Measurements from ENCODE around the gene DYRK1A.

DYRK1A gene

DNA sequence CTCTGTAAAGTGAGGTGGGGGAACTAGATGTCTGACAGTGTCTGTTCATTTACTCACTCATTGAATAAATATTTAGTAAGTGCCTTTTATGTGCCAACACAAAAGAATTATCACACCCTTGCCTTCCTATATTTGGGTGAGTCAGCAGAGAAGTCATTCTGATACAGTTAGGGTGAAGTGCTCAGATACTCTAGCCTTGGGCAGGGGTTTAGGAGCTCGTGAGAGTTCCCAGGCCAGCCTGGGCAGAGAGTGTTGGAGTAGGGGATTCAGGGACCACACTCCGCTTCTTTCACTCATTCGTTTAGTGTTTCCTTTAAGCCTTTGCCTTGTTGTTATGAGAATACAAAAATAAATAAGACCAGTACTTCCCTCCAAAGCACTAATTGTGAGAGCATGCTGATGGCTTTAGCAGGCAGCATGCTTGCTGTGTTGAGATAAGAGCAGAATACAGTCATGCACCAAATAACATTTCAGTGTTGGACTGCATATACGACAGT, 83.9 kb downstream of the DYRK1A start:
- DNase-seq (ENCODE audit: low read depth): no peak

DNA sequence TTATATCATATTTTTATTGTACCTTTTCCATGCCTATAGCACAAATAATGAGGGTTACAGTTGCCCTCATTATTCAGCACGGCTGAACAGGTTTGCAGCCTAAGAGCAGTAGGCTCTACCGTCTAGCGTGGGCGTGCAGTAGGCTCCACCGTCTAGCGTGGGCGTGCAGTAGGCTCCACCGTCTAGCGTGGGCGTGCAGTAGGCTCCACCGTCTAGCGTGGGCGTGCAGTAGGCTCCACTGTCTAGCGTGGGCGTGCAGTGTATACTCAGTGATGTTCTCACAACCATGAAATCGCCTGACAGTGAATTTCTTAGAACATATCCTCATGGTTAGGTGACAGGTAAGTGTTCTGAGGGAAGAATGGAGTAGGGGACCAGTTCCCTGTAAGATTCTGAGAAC, 84.9 kb downstream of the DYRK1A start:
- no peak for DNase-seq (ENCODE audit: low read depth)

DNA sequence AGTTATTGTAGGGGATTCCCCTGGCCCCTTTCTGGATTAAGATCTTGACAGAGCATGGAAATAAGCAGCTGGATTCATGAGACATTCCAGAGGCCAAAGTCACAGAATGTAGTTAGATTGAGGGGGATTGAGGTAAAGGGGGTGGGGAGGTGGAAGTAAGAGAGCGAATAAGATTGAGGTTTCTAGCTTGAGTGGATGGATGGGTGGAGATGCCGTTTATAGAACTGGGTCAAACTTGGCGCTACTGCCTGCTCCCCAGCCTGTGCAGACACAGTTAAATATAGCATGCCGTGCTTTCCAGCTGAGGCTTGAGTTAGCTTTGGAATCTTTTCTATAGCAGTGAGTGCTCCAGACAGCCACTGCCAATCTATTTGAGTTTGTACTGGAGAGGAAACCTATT, 85.7 kb downstream of the DYRK1A start:
- no peak for DNase-seq (ENCODE audit: low read depth)

DNA sequence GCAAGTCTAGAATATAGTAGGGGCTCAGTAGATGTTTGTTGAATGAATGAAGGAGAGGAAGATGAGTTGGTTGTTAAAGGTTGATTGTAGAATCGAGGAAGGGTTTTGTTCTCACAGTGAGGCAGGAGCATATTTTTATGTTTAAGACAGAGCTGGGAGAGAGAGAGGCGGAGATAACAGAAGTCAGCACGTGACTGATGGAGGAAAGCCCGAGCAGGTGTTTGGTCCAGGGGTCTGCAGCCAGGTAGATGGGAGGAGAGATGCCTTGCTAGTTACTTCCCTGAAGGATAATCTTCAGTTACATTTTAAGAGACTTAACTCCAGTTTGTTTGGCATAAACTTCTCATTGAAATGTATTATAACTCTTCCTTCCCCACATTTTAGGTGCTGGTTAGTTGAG, 86.8 kb downstream of the DYRK1A start:
- DNase-seq (ENCODE audit: low read depth): no peak

DNA sequence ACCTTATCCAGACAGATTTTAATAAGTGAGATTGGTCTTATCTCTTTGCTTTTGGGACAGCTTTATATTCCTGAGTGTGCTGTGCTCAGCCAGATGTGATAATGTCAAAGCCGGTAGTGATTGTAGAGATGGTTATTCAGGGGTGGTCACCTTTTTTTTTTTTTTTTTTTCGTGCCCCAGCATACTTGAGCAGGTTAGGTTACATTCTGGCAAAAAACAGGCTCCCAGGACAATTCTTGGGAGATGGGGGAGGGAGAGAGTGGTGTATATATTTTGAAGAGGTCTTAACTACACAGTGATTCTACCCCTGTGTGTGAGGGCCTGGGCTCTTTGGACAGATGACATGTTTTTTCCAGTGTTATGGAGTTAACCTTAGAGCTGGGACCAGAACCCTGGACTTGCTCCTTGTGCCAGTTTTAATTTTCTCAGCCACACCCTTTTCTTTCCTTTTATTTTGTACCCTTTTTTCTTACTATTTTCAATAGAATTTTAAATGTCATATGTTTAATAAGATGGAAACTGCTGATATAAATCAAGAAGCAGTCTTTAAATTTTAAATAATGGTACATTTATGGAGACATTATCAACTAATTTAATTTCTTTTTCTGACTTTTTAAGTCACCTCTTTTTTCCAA, 88.4 kb downstream of the DYRK1A start:
- DNase-seq (ENCODE audit: low read depth): no peak

DNA sequence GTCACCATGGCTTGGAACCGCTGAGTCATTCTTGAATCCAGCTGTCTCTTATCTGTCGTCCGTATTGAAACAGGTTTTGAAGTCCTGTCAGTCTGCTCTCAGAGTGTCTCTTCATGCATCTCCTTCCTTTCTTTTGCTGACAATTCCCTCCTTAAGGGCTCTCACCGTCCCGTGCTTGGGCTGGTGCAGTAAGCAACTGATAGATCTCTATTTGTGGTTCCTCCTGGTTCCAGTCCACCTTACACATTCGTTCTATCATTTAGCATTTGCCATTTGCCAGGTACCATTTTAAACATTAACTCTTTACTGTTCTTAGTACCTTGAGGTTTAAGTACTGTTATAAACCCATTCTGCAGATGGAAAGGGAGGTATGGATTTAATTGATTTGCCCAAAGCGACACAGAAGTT, 88.9 kb downstream of the DYRK1A start:
- DNase-seq (ENCODE audit: low read depth): no peak

DNA sequence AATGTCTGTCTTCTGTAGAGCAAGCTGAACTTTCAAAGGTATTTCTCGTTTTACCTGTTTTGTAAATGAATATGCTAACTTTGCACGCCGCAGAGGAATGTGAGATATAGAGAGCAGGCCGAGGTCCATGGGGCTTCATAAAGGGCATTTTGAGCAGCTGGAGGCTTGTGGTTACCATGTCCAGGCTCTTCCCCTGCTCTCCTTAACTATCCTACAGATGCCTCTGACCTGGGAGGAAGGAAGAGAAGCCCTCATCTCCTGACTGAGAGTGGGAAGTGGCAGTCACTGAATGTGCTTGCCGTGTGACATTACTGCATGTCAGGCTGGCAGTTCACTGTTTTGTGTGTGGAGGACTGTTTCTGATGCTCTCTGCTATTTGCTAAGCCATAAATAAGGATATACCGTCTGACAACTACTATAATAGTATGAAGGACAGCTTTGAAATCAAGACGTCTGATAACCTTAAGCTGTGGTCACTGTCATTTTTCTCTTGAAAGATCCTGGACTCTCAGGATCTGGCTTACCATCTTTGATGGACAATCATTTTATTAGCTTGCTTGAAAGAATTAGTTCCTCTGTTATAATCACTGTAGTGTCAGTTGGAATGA, 92.2 kb downstream of the DYRK1A start:
- no peak for DNase-seq (ENCODE audit: low read depth)

DNA sequence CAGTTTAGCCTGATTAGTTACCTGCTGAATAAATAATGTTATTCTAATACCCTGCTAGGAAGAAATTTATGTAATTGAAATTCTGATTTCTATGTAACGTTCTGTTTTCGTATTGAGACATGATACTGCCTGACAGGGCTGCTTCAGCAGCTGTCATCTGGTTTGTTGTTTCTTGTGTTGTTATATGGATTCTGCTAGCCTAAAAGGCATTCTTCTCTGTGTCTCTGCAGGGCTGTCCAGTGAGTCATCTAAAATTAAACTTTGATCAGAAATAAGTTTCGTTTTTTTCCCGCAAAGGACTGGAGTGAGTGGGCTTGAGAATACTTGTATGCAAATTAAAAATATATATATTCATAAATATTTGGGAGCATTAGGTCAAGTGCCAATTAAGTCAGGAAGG, 93.0 kb downstream of the DYRK1A start:
- DNase-seq (ENCODE audit: low read depth): no peak

DNA sequence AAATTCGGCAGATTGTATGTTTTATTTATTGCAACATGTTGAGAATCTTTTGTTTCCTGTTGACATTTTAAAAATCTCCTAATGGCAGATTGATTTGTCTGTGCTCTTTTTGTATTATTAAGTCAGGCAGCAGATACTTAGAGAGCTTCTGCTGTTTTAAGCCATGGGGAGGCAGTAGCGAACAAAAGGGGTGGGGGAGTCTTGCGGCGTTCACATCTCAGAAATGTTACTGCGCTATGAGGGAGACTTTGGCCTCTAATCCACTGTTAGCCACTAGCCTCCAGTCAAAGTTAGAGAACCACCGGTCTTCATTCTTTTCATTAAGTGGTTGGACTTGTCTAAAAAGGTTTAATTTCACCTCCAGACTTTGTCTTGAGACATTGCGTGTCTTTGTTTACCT, 93.6 kb downstream of the DYRK1A start:
- no peak for DNase-seq (ENCODE audit: low read depth)

DNA sequence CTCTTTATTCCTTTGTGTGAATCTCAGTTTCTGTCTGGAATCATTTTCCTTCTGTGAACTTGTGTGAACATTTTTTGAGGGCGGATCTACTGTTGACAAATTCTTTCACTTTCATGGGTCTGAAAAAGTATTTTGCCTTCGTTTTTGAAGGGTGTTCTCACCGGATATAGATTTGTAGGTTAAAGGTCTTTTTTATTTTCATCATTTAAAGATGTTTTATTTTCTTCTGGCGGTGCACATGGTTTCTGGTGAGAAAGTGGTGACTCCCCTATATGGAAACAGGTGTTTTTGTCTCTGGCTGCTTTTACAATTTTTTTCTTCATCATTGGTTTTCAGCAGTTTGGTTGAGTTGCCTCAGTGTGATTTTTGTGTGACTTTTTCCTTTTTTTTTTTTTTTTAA, 94.9 kb downstream of the DYRK1A start:
- no peak for DNase-seq (ENCODE audit: low read depth)

DNA sequence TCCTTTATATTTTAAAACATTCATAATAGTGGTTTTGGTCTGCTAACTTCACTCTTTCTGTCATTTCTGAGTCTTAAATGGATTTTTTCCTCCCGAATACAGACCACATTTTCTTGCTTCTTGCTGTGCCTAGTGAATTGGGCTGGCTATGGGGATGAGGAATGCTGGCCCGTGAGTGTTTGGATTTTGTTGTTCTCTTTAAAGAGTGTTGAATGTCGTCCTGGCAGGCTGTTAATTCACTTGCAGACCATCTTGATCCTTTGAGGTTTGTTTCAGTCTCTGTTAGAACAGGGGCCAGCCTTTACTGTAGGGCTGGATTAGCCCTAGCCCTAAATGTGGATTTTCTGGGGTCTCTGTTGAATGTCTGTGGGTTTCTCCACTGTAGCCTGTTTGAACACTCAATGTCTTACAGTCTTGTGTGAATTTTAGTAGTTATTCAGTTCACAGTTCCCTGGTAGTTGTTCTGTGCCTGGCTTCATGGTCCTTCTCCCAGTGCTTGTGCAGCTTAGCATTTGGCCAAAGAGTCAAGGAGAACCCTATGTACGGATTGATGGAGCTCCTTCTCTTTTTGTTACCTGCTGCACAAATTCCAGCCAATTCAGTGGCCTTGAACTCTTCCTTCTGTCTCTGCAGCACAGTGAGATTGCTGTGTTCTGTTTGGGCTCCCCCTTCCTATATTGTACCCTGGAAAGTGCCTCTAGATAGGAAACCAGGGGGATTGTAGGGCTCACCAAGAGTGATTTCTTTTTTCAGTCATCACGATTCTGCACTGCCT, 95.7 kb downstream of the DYRK1A start:
- DNase-seq (ENCODE audit: low read depth): no peak

DNA sequence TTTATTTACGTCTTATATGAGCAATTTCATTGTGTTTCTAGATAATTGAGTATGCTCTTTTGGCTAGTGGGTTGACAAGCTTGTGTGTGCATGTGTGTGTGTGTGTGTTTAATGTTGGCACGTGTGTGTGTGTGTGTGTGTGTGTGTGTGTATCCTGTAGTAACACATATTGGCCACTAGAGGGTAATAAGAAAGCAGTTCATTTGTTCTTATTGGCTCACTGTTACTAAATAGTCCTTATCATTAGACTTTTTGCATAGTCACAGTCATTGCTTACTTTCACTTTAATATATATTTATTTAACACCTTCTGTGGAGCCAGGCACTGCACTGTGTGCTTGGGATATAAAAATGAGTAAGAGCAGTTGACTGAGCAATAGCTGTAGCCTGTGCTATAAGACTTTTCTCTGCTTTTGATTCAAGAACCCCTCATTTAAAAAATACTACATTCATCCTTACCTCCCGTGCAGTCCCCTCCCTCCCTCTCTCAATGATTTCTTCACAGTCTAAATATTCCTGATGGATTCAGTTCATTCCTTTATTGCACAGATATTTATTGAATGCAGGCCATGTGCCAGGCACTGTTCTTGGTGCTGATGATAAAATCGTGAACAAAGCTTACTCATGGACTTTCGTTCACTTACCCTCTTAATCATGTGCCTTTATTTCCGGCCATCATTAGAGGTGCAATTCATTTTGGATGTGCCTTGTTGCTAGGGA, 96.7 kb downstream of the DYRK1A start:
- DNase-seq (ENCODE audit: low read depth): no peak

DNA sequence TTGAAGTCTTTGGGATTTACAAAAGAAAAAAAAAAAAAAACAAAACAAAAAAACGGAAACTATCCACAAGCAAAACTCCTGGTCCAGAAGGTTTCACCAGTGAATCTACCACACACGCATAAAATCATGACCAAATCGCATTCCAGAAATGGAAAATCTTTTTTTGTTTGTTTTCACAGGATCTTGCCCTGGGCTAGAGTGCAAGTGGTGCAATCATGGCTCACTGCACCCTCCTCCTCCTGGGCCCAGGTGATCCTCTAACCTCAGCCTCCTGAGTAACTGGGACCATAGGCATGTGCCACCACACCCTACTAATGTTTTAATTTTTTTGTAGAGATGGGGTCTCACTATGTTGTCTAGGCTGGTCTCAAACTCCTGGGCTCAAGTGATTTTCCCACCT, 100.5 kb downstream of the DYRK1A start:
- DNase-seq (ENCODE audit: low read depth): no peak

DNA sequence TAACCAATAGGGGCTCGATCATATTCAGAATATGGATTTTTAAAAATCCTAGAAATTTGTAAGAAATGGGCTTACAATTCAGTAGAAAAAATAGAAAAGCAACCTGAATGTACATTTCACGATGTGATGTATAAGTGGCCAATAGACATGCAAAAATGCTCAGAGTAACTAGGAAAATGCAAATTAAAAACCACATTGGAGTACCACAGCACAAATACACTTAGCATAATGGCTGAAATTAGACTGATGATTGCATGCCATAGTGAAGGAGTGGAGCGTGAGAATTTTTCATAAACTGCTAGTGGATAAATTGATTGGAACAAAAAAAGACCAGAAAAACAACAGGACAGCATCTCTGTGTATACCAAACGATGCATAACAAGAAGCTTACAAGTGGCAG, 102.3 kb downstream of the DYRK1A start:
- no peak for DNase-seq (ENCODE audit: low read depth)

DNA sequence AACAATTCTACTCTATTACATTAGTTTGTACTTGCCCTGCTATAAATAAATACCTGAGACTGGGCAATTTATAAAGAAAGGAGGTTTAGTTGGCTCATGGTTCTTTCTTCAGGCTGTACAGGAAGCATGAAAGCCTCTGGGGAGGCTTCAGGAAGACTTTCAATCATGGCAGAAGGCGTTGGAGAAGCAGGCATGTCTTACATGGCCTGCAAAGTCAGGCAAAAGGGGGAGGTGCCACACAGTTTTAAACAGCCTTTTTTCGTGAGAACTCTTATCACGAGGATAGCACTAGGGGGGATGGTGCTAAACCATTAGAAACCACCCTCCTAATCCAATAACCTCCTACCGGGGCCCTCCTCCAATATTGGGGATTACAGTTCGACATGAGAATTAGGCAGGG, 102.9 kb downstream of the DYRK1A start:
- no peak for DNase-seq (ENCODE audit: low read depth)

DNA sequence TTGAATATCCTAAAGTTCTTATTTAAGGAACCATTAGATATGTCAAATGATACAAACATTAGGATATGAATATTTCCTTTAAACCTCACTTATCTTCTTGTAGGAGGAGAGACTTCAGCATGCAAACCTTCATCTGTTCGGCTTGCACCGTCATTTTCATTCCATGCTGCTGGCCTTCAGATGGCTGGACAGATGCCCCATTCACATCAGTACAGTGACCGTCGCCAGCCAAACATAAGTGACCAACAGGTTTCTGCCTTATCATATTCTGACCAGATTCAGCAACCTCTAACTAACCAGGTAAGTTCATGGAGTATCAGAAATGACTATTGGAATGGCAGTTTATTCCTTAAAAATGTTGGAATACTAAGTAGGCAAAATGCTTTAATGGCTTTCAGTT, 106.0 kb downstream of the DYRK1A start:
- no peak for DNase-seq (ENCODE audit: low read depth)

DNA sequence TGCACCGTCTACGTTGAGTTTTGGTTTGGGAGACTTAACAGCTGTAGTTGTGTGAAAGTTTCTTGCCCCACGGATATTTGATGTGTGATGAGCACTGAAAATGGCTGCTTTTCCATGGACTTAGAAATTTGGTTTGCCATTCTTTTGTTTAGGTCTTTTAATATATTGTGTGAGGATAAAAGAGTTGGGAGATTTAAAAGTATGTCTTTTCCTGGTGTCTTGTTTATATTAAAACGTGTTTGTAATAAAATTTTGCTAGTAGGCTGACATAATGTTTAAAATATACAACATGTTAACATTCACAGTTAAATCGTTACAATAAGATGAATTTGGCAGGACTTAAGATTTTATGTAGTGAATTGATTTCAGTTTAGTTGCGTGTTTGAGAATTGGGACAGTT, 106.9 kb downstream of the DYRK1A start:
- no peak for DNase-seq (ENCODE audit: low read depth)

DNA sequence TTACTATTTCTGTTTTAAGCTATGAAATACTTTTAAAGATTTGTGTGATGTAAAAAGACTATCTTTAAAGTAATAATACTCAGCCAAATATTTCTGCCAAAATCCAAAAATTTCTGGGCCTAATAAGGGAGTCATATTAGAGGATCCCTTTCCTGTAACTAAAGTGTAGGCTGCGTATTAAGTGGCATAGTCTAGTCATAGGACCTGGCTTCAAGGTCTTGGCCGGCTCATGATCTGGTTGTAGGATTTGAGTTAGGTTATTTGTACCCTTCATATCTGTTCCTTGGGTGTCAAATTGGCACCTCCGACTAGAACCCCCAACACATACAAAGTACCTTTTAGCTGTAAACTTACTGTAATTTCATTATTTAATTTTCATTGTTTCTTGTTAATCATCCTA, 107.8 kb downstream of the DYRK1A start:
- DNase-seq (ENCODE audit: low read depth): no peak

DNA sequence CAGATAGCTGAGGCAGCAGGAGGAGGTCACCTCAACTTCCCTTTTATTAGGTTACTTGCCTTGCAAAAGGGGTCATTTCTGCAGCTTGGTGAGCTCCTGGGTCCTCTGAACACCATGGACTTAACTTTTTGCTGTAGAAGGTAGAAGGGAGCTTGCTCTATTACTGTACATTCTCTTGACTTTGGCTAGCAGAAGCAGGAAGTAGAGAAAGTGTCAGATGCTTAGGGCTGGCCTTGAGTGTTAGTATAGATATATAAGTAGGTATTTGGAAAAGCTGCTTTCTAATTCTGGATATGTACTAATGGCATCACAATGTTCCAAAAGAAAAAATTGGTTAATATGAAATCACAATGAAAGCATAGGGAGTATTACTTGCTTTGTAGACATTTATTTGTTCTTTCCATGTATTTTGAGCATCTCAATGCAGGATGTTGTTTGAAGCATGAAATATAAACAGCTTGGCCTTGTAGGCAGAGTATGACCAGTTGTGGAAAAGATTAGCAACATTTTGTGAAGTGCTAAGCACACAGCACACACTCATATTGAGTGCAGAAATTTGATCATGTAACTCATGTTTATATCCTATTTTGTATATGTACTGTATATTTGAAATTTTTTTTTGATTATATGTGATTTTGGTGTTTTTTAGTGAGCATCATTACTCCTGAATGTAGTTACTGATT, 108.8 kb downstream of the DYRK1A start:
- DNase-seq (ENCODE audit: low read depth): no peak

DNA sequence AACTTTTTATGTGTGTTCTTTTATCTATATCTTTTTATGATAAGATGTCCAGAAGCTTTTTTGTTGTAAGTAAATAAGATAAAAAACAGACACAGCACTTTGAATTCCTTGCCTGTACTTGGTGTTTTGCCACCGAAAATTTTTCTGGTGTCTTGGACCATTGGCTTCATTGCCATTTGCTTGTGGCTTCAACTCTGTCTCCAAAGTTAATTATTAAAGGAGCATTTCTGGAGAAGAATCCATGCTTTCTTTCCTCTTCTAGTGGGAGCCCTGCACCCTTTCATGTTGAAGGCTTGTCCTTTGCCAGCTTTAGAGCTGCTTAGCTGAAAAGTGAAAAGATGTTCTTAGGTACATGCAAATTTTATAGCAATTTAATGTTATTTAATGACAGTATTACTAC, 112.2 kb downstream of the DYRK1A start:
- no peak for DNase-seq (ENCODE audit: low read depth)

DNA sequence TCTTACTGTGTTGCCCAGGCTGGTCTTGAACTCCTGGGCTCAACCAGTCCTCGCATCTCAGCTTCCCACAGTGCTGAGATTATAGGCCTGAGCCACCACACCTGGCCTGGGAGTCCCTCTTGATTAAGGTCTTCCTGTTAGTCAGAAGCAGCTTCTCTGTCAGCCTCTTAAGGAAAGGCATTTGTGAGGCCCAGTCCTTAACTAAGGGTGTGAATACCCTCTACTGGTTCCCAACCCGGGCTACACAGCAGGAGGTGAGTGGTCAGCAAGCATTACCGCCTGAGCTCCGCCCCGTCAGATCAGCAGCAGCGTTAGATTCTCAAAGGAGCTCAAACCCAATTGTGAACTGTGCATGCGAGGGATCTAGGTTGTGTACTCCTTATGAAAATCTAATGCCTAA, 117.2 kb downstream of the DYRK1A start:
- no peak for DNase-seq (ENCODE audit: low read depth)
